OCI-LY7 (cell line): ENCODE data around the gene MPP7.

Experiments used
- EZH2phosphoT487 ChIP-seq: fragments of 200-600 bp; sonication (generic); IDR thresholded peaks from 2 replicates; pipeline ENCODE4 v1.6.1; 2018; ENCODE audit warnings: low read depth, borderline replicate concordance, mild to moderate bottlenecking, mixed run types, antibody characterized with exemption, low read length, moderate library complexity, mixed read lengths
- TF ChIP-seq, protein P1 (sequence below): fragments of 200-600 bp; sonication (generic); conservative IDR thresholded peaks from 2 replicates; pipeline ENCODE4 v1.5.1; 2014; ENCODE audit warnings: mild to moderate bottlenecking, antibody characterized with exemption, low read length, moderate library complexity, mixed read lengths

DNA sequence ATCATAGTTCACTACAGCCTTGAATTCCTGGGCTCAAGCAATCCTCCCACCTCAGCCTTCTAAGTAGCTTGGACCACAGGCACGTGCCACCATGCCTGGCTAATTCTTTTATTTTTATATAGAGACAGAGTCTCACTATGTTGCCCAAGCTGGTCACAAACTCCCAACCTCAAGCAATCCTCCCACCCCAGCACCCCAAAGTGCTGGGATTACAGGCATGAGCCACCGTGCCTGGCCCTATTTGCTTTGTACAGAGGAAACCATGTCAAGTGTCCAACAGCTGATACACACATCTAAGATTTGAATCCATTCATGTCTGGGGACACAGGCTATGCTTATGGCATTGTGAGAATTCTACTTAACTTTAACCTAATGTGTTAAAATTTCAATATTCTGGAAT is 29.9 kb upstream of the MPP7 start:
- TF ChIP-seq, protein P1, sequence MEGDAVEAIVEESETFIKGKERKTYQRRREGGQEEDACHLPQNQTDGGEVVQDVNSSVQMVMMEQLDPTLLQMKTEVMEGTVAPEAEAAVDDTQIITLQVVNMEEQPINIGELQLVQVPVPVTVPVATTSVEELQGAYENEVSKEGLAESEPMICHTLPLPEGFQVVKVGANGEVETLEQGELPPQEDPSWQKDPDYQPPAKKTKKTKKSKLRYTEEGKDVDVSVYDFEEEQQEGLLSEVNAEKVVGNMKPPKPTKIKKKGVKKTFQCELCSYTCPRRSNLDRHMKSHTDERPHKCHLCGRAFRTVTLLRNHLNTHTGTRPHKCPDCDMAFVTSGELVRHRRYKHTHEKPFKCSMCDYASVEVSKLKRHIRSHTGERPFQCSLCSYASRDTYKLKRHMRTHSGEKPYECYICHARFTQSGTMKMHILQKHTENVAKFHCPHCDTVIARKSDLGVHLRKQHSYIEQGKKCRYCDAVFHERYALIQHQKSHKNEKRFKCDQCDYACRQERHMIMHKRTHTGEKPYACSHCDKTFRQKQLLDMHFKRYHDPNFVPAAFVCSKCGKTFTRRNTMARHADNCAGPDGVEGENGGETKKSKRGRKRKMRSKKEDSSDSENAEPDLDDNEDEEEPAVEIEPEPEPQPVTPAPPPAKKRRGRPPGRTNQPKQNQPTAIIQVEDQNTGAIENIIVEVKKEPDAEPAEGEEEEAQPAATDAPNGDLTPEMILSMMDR, result no peak
- no peak for TF ChIP-seq EZH2phosphoT487
